ENCODE measurements around the gene WNK4. TPM values are rescaled to one million over a fixed set of nuclear protein-coding genes. Genes with fewer than 3 reads are reported as not detected.

The WNK4 gene
- total RNA-seq, 1 experiment from 2014 or later, result 2.6 TPM

GRCh38 chr17:42792545-42792944, 12.1 kb downstream of the WNK4 start:
- Histone ChIP-seq H4K8ac (replicated peaks; ENCODE audit: insufficient read length, low read depth, low read length) (no peak overlapping the region), H3K9me3 (ENCODE audit: control insufficient read depth, low read depth, low read length) (no peaks in the 10 kb centered on the region), H4K91ac (ENCODE audit: insufficient read length, low read depth, low read length) (no peak overlapping the region), H3K4me1 (ENCODE audit: insufficient read depth, low read length) (no peaks in the 10 kb centered on the region; the same call in 1 of the 2 replicates), H3K4ac (ENCODE audit: low read depth, low read length) (no peak overlapping the region), H3K27me3 (ENCODE audit: insufficient read depth, low read length) (no peaks in the 10 kb centered on the region), H3K9ac (ENCODE audit: extremely low read depth, insufficient read length, low read length) (no peak overlapping the region), H3K23me2 (ENCODE audit: insufficient read length, low read depth, low read length, poor library complexity, severe bottlenecking) (no peaks in the 10 kb centered on the region), H2BK120ac (ENCODE audit: low read depth, low read length, poor library complexity, severe bottlenecking) (no peak overlapping the region), H3K56ac (ENCODE audit: insufficient read length, low read depth, low read length) (no peak overlapping the region), H2BK5ac (ENCODE audit: insufficient read length, low read length) (no peak overlapping the region), H2BK20ac (ENCODE audit: low read depth, low read length, poor library complexity, severe bottlenecking) (no peak overlapping the region), H3T11ph (ENCODE audit: low read length) (no peak overlapping the region), H2BK12ac (ENCODE audit: insufficient read length, low read depth, low read length) (no peak overlapping the region), H3K4me2 (ENCODE audit: insufficient read depth, insufficient read length, low read length) (no peak overlapping the region), H3K18ac (ENCODE audit: insufficient read length, low read depth, low read length) (no peak overlapping the region), H2AFZ (ENCODE audit: low read length) (no peak overlapping the region), H3K79me1 (ENCODE audit: insufficient read depth, low read depth, low read length, poor library complexity, severe bottlenecking) (no peaks in the 10 kb centered on the region), H2BK15ac (ENCODE audit: low read depth, low read length) (no peak overlapping the region), H3K23ac (ENCODE audit: insufficient read length, low read depth, low read length) (no peak overlapping the region), H2AK5ac (ENCODE audit: insufficient read length, low read length) (no peak overlapping the region), H3K27ac (ENCODE audit: insufficient read length, low read depth, low read length) (no peak overlapping the region), H4K20me1 (ENCODE audit: control insufficient read depth, insufficient read depth, insufficient read length) (no peaks in the 10 kb centered on the region), H4K5ac (ENCODE audit: insufficient read length, low read depth, low read length) (no peak overlapping the region), H3K14ac (ENCODE audit: insufficient read depth, low read length) (no peak overlapping the region), H3K79me2 (ENCODE audit: insufficient read depth, low read length) (no peaks in the 10 kb centered on the region)
- no CpG with 5 or more reads among the region's 5 CpGs for WGBS (ENCODE audit: extremely low coverage, insufficient read length, low lambda C conversion rate)
- Mint-ChIP-seq H3K4me3 (no peak overlapping the region), H3K36me3 (ENCODE audit: insufficient read depth in 1 of 3, low read depth in 3 of 3) (peaks cover 3 to 19% (median 14%) of the 10 kb centered on the region in 3 experiments; a peak in 5 of 7 replicates), H3K4me1 (peaks cover 1 to 2% of the 10 kb centered on the region in 2 experiments), H3K9me3 (no peaks in the 10 kb centered on the region), H3K27ac (no peak overlapping the region; a peak in 1 of 7 replicates), H3K27me3 (ENCODE audit: low read depth) (no peaks in the 10 kb centered on the region; the same call in 1 of the 2 replicates)
- DNase-seq, result no peak
- no peak for TF ChIP-seq CTCF (conservative IDR thresholded peaks at IDR 0.05)

Data from H9 (cell line).